Measurements from ENCODE around the gene ZIC1. TPM values are rescaled to one million over a fixed set of nuclear protein-coding genes. Genes with fewer than 3 reads are reported as not detected.

The ZIC1 gene
- total and polyA plus RNA-seq, 2 of the 13 experiments (the other 11 are each of a cell fraction or from before 2014, with no cell fraction given), result not detected

DNA sequence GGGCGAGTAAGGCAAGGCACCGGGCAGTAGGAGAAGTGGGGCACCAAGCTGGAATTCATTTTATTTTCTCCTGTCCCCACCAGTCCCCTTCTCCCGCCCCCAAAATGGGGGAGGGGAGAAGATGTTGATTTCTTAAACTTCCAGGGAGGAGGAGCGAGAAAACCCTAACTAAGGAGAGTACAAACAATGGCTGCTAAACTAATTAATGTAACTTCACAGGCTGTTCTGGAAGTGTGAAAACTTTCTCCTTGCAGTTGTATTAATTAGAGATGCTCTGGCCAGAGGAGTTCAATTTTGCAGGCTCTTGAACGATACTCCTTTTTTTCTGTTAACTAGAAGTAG is 14.3 kb upstream of the ZIC1 start:
- no peak for FAIRE-seq
- Histone ChIP-seq H3K27ac (ENCODE audit: extremely low read length, insufficient read depth, low read length) (no peak overlapping the region), H3K79me2 (ENCODE audit: insufficient read depth, low read length) (no peaks in the 10 kb centered on the region), H3K27me3 (ENCODE audit: control insufficient read depth in 1 of 2, insufficient read depth in 2 of 2, low read length in 2 of 2) (peaks cover 1 to 20% of the 10 kb centered on the region in 2 experiments; a peak in 4 of 5 replicates), H3K4me1 (ENCODE audit: insufficient read depth, low read length) (no peaks in the 10 kb centered on the region), H3K36me3 (replicated peaks in 1 of 2; ENCODE audit: control insufficient read depth in 1 of 2, insufficient read depth in 2 of 2, low read length in 2 of 2) (no peaks in the 10 kb centered on the region), H3K9ac (ENCODE audit: insufficient read depth, low read depth, low read length) (no peak overlapping the region), H3K9me3 (ENCODE audit: low read length) (no peaks in the 10 kb centered on the region), H4K20me1 (ENCODE audit: insufficient read depth, low read length) (no peaks in the 10 kb centered on the region), H2AFZ (ENCODE audit: low read length) (no peak overlapping the region), H3K4me2 (ENCODE audit: low read depth, low read length) (no peak overlapping the region), H3K4me3 (replicated peaks in 1 of 3; ENCODE audit: insufficient read depth in 1 of 3, low read depth in 2 of 3, low read length in 3 of 3) (no peak overlapping the region)
- no TSS peak for BruUV-seq (replicated peaks)
- 20% methylated on average over 5 of the region's 5 CpGs for WGBS (ENCODE audit: low lambda C conversion rate)
- TF ChIP-seq ZNF570 (CRISPR knock-in tag; IDR thresholded peaks at IDR 0.05; ENCODE audit: borderline replicate concordance) (no peak), RELA (CRISPR knock-in tag; IDR thresholded peaks at IDR 0.05) (no peak), ZNF839 (CRISPR knock-in tag; IDR thresholded peaks at IDR 0.05; ENCODE audit: borderline replicate concordance) (no peak), NR2C2 (CRISPR knock-in tag; IDR thresholded peaks at IDR 0.05; ENCODE audit: borderline replicate concordance) (no peak), CEBPB (IDR thresholded peaks at IDR 0.05; ENCODE audit: borderline replicate concordance, low read depth, low read length) (no peak), JUND (CRISPR knock-in tag; IDR thresholded peaks at IDR 0.05) (no peak), PHF8 (CRISPR knock-in tag; IDR thresholded peaks at IDR 0.05) (no peak), ZNF777 (CRISPR knock-in tag; IDR thresholded peaks at IDR 0.05) (no peak), REL (CRISPR knock-in tag; conservative IDR thresholded peaks at IDR 0.05) (no peak), ZNF629 (CRISPR knock-in tag; conservative IDR thresholded peaks at IDR 0.05) (no peak)
- TF ChIP-seq, protein P1, sequence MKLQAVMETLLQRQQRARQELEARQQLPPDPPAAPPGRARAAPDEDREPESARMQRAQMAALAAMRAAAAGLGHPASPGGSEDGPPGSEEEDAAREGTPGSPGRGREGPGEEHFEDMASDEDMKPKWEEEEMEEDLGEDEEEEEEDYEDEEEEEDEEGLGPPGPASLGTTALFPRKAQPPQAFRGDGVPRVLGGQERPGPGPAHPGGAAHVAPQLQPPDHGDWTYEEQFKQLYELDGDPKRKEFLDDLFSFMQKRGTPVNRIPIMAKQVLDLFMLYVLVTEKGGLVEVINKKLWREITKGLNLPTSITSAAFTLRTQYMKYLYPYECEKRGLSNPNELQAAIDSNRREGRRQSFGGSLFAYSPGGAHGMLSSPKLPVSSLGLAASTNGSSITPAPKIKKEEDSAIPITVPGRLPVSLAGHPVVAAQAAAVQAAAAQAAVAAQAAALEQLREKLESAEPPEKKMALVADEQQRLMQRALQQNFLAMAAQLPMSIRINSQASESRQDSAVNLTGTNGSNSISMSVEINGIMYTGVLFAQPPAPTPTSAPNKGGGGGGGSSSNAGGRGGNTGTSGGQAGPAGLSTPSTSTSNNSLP (IDR thresholded peaks at IDR 0.05; ENCODE audit: low read depth, low read length), result no peak
- TF ChIP-seq, protein P2, sequence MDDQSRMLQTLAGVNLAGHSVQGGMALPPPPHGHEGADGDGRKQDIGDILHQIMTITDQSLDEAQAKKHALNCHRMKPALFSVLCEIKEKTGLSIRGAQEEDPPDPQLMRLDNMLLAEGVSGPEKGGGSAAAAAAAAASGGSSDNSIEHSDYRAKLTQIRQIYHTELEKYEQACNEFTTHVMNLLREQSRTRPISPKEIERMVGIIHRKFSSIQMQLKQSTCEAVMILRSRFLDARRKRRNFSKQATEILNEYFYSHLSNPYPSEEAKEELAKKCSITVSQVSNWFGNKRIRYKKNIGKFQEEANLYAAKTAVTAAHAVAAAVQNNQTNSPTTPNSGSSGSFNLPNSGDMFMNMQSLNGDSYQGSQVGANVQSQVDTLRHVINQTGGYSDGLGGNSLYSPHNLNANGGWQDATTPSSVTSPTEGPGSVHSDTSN (CRISPR knock-in tag; IDR thresholded peaks at IDR 0.05; ENCODE audit: borderline replicate concordance), result no peak
- intact Hi-C loops (cut with micrococcal nuclease; ENCODE audit: unreplicated experiment) (no loop called here), in situ Hi-C loops (cut with HindIII; ENCODE audit: extremely low pct_ligation_motif_present, low pct_unique_long_range_greater_than_20kb) (no loop called here)
- ChIA-PET POLR2A (no interaction called here), CTCF (ENCODE audit: low intra/inter-chr PET ratio, low total read pairs) (no interaction called here)
- DNase-seq (ENCODE audit: low spot score), result no peak
- ATAC-seq, result no peak
